GM18951 (cell line): ENCODE data around the gene ARID3B.

Experiments used
- POLR2A ChIP-seq: IDR thresholded peaks from 4 replicates; pipeline ENCODE4 v1.6.1; 2011; ENCODE audit warnings: mild to moderate bottlenecking; ENCODE audit not compliant: insufficient read length, insufficient read depth; ENCODE audit errors: extremely low read depth
- in situ Hi-C: fragments of 300-500 bp; cut with MboI; formaldehyde crosslinking; loops from one replicate; pipeline ENCODE4 v1.12.0; 2022; ENCODE audit warnings: low sequenced_read_pairs, mixed read lengths, inconsistent platforms; ENCODE audit not compliant: unreplicated experiment

Gene ARID3B

GRCh38 chr15:74608786-74609185 lies 67.8 kb downstream of the ARID3B start:
- in situ Hi-C loops: no loop called here
- TF ChIP-seq POLR2A: no peak

- in situ Hi-C loops: no loop called here
- TF ChIP-seq POLR2A: no peak
Measured at GRCh38 chr15:74609938-74610301, 68.9 kb downstream of the ARID3B start.

GRCh38 chr15:74610302-74610951 lies 69.4 kb downstream of the ARID3B start:
- no peak for TF ChIP-seq POLR2A

GRCh38 chr15:74611341-74611740 lies 70.3 kb downstream of the ARID3B start:
- in situ Hi-C loops: no loop called here
- no peak for TF ChIP-seq POLR2A

More at GRCh38 chr15:74610302-74610951, 69.4 kb downstream of the ARID3B start:
- in situ Hi-C loops: no loop called here

GRCh38 chr15:74611834-74612233 lies 70.8 kb downstream of the ARID3B start:
- in situ Hi-C loops: no loop called here
- no peak for TF ChIP-seq POLR2A

- in situ Hi-C loops: no loop called here
- TF ChIP-seq POLR2A: no peak
Measured at GRCh38 chr15:74612677-74613076, 71.7 kb downstream of the ARID3B start.

- in situ Hi-C loops: no loop called here
- TF ChIP-seq POLR2A: no peak
Measured at GRCh38 chr15:74613089-74613952, 72.3 kb downstream of the ARID3B start.

- in situ Hi-C loops: no loop called here
- TF ChIP-seq POLR2A: no peak
Measured at GRCh38 chr15:74613953-74614743, 73.1 kb downstream of the ARID3B start.

GRCh38 chr15:74614744-74615507 lies 73.9 kb downstream of the ARID3B start:
- no peak for TF ChIP-seq POLR2A
- in situ Hi-C loops: no loop called here

- TF ChIP-seq POLR2A: peak; percentile 80
Measured at GRCh38 chr15:74615508-74616365, 74.7 kb downstream of the ARID3B start, which contains the start of gene CLK3. CLK3 (plus strand) TSS chr15:74615836; CDS start chr15:74619197, 3,361 bp downstream.

GRCh38 chr15:74616366-74616939 lies 75.4 kb downstream of the ARID3B start:
- in situ Hi-C loops: no loop called here
- no peak for TF ChIP-seq POLR2A

More at GRCh38 chr15:74615508-74616365, 74.7 kb downstream of the ARID3B start, which contains the start of gene CLK3:
- in situ Hi-C loops: no loop called here
